Ecto neural progenitor cell (in vitro differentiated cells): ENCODE results near the gene RCAN3.
"Not testable (repeated sequence)": the region's sequence is repeated elsewhere in the genome, so short reads cannot be mapped to it uniquely, and the experiment has no call there.

ENCODE experiments used
- DNase-seq: peaks from one replicate; pipeline ENCODE4 v3.0.0-alpha.2; 2018; ENCODE audit warnings: low spot score

RCAN3 gene

DNA sequence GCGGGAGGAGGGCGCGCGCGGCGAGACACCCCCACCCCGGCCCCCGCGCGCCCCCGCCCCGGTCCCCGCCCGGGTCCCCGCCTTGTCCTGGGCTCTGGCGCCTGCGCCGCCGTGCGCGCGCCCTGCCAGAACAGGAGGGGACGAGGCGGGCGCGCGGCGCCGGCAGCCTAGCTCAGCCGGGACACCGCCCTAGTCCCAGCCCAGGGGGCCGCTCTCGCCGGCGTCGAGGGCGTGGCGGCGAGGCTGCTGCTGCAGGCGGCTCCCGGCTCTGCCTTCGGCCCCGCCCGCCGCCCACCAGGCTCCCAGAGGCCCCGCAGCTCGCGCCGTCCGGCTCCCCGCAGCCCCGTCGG is at the start of gene RCAN3:
TSS of gene RCAN3 (plus strand) at position 128 of the 350 bp plus-strand sequence. CDS start 11,537 bp downstream, outside the sequence.
- peak; percentile 88 for DNase-seq

DNA sequence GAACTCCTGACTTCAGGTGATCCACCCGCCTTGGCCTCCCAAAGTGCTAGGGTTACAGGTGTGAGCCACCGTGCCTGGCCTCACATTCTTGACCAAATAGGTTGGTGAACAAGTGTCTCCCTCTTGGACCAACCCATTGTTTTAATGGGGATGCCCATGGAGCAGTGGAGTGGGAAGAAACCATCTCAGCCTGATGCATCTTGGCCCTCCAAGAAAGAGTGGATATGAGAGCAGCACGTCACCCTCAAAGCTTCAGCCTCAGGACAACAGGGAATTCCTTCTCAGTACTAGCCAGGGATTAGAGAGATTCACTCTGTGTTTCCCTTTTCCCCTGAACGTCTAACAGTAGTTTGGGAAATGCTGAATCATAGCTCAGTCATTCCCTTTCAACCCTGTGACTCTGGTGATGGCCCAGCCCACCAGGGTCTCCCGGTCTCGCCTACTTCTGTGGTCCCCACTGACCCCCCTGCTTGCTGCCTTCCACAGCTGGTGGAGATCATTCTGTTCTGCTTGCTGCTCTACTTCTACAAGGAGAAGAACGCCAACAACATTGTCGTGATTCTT is 49.6 kb upstream of the RCAN3 start:
- DNase-seq, result no peak

DNA sequence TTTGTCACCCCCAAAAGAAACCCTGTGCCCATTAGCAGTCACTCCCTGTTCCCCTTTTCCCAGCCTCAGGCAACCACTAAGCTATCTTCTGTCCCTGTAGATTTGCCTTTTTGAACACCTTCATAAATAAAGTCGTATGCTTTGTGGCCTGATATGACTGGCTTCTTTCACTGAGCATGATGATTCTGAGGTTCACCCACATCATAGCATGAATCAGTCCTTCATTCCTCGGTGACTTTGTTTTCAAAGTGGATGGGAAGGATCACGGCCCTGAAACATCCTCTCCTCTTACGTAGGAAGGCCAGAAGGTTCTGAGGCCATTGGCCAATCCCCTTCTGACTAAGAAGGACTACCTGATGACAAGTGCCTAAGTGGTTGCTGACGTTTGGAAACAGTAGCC is 48.0 kb upstream of the RCAN3 start:
- DNase-seq, result no peak

DNA sequence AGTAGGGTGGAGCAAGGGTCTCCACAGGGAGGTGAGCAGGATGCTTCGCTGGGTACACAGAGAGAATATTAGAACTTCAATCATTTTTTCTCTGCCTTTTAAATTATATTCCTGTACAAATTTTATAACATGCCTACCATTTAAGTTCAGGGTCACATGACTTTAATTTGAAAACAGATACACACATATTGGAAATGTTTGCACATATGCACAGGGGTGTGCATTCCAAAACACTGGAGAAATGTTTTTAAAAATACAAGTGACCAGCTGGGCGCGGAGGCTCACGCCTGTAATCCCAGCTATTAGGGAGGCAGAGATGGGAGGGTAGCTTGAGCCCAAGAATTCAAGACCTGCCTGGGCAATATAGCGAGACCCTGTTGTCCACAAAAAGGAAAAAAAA is 47.4 kb upstream of the RCAN3 start:
- DNase-seq, result no peak

DNA sequence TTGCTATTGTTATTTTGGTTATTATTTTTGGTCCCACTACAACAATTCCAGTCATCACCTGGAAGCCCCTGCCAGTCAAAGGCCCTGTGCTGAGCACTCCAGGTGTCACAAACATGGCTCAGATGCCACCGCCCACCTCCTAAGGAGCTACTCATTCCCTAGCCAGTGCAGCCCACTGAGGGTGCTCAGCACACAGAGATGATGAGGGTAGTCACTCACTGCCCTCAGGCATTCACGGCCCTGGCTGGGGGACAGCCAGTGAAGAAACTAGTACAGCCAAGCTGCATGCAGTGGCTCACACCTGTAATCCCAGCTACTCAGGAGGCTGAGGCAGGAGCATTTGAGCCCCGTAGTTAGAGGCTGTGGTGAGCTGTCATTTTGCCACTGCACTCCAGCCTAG is 44.8 kb upstream of the RCAN3 start:
- no peak for DNase-seq

DNA sequence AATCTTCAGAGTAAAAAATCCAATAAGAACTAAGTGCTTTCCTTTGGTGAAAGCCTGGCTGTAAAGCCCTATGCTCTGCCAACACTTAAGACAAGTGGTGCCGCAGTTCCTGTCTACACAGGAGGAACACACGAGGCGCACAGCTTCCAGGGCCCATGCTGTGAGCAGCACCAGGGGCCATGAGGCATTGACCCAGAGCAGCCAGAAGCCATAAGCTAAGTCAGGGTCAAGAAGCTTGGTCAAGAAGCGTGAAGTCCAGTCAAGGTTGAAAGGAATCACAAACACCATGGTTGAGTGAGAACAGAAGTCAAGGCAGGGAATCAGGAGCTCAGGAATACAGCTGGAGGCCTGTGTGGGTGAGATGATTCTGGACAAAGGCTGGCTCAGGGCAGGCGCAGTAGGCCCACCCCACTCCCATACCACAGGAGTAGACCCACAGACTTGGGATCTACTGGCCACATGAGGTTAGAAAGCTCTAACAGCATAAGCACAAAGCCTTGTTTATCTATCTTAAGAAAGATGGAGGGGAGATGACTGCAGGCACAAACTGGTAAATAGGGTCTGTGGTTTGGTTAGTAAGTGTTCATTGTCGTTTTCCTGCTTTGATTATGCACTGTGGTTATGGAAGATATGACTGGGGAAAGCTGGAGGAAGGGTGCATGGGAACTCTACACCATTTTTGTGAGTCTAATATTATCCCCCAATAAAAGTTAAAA is 42.9 kb upstream of the RCAN3 start:
- DNase-seq, result no peak

DNA sequence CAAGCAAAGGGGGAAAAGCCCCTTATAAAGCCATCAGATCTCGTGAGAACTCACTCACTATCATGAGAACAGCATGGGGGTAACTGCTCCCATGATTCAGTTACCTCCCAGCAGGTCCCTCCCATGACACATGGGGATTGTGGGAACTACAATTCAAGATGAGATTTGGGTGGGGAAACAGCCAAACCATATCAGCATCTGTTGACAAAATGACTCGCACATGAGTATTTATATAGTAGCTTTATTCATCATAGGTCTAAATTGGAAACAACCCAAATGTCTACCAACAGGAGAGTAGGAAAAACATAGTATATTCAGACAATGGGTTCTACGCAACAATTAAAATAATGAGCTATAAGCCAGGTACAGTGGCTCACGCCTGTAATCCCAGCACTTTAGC is 40.5 kb upstream of the RCAN3 start:
- DNase-seq, result not testable (repeated sequence)

DNA sequence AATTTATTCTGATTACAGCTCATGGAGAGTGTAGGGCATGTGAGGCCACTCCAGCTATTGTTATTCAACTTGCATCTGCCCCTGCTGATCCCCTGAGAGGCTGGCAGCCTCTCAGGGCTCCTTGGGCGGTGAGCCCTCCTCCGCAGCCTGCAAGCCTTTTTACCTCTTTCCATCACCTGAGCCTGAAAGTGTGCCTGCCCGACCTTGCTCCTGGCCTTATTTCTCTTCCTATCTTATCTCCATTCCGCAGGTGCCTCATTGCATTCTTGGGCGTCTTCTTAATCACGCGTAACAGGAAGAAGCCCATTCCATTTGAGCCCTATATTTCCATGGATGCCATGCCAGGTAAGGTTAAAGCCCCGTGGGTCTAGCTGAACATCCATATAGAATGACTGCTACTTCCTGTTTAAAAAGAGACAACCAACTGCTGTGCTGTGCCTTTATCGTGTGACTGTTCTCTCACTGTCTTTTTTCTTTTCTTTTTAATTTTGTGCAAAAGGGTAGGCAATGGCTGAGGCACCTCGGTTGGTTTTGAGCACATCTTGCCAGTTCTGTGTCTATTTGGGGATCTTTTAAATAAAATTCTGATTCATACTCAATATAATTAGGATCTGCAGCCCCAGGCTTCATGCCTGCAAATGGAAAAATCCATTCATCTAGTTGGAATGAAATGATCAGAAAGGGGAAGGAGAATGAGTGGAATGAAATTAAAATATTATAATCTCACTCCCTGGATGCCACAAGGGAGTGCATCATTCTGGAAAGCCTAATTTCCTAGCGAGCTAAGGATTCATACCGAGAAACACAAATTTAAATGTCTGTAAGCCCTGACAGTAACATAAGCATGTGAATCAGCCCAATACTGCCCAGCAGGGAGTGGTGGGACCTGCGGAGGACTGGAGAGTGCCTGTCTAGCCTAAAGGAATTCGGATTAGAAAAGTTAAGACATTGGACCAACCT is 38.6 kb upstream of the RCAN3 start:
- DNase-seq, result no peak

DNA sequence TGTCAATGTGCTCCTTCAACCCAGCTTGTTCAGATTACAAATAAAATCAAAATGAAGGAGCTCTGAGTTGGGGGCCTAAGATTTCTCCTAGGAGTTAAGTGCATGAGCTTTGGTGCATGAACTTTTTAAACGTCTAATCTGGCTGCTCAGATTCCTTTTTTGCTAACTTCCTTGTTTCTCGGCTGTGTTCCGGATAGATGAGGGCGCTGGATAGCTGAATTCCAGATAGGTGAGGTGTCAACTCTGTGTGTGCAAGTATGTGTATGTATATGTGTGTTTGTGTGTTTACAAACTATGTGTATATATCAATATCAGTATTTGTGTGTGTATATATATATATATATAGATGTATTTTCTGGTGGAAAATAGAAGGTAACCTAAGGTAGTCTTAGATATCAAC is 37.5 kb upstream of the RCAN3 start:
- no peak for DNase-seq

DNA sequence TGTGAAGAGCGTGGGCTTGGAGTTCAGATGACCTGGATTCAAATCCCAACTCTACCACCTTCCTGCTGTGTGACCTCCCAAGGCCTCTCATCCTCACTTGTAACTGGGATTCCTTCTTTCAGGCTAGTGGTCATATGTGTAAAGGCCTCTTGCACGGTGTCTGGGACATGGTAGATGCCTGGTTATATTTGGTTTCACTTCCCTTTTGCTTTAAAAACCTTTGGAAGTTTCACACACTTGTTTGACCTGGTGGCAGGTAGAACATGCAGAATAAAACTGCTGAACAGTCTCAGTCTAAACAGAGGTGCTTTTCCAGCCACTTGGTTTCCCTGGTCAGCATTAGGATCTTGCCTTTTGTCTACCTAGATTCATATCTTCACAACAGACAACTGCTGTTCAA is 37.0 kb upstream of the RCAN3 start:
- DNase-seq, result no peak

DNA sequence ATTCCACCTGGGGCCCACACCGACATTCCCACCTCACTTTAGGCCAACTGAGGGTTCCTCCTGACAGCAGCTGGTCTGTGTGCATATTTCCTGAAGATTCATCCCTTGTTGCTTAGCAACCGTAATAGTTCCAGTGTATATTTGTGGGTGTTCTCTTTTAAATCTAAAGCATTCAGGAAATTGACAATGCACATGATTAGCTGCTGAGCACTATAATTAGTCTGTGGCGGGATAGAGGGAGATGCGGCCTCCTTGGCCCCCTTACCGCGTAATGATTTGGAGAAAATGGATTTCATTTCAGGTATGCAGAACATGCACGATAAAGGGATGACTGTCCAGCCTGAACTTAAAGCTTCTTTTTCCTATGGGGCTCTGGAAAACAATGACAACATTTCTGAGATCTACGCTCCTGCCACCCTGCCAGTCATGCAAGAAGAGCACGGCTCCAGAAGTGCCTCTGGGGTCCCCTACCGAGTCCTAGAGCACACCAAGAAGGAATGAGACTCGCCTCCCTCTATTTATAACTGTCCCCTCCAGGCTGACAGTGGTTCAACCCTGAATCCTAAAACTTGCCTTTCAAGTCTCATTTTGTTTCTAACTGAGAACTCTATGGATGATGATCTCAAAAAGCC is 33.8 kb upstream of the RCAN3 start:
- no peak for DNase-seq

DNA sequence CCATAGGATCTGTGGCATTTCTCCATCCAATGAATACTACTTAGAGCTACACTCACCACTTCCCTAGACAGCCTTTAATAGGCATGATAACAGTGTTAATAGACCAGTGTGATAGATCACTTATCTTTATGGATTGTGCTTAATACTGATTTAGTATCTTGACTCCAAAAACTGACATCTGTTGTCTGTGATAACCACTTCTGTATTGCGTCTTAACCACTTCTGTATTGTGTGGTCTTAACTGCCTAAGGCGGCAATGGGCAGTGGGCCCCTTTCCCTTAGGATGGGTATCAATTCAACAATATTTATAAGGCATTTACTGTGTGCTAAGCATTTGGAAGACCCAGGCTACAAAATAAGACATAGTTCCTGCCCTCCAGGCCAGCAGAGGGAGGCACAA is 32.0 kb upstream of the RCAN3 start:
- no peak for DNase-seq

DNA sequence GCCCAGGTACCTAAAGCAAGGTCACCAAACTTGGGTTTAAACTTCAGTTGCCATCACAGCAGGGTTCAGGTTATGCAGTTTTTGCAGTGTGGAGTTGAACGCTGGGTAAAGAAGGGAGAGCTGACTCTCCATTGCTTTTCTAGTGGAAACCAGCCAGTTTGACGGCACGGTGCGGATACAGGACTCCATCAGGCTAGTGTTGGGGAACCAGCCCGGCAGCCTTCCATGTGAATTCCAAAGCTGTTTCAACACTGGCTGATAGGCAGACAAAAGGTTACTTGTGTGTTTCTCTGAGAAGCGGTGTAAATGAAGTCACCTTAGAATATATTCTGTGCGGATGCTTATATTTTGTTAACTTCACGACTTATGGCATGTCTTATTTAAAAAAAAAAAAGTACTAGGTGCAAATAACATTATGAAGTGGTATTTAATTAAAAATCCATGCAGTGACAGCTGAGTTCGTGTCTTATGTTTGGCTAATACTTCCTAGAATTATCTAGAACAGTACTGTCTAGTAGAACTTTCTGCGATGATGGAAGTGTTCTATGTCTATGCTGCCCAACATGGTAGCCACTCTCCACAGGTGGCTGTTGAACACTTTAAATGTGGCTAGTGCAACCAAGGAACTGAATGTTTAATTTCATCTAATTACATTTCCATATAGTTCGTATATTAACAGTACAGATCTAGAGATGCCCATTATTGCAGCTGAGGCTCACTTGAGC is 29.9 kb upstream of the RCAN3 start:
- DNase-seq, result no peak

DNA sequence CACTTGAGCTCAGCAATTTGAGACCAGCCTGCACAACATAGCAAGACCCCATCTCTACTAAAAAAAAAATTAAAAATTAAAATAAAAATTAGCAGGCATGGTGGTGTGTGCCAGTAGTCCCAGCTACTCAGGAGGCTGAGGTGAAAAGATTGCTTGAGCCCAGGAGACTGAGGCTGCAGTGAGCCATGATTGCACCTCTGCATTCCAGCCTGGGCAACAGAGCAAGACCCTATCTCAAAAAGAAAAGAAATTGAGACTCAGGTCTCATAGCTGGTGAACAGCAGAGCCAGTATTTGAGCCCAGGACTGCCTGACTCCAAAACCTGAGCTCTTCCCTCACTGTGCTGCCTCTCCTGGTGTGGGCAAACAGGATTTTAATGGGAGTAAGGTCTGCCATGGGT is 28.4 kb upstream of the RCAN3 start:
- DNase-seq, result no peak

DNA sequence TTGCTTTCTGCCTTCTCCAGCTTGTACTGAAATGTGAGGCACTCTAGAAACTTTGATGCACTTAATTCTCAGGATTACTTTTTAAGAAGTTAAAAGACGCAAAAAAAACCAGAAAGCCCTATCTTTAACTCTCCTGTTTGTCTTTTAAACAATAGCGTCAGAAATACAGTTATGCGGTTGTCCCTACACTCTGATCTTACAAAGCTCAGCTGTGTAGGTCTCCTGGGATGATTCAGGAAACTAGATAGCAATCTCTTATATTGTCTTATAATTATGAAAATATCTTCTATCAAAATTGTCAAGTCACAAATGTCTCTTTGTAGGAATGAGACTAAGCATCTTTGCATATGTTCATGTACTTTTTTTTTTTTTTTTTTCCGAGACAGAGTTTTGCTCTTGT is 26.9 kb upstream of the RCAN3 start:
- no peak for DNase-seq

DNA sequence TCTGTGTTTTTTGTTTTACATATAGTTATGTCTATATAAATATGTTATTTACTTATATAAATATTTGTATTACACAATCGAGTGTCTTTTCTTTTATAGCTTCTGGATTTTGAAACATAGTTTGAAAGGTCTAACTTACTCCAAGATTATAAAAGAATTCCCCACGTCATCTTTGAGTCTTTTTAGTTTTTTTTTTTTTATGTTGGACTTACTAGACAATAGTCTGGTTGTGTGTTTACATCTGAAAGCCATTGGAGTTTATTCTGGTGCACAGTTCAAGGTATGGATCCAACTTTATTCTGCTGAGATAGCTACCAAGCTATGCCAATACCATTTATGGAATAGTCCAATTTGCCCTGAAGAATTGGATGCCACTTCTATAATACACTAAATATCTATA is 26.1 kb upstream of the RCAN3 start:
- no peak for DNase-seq

DNA sequence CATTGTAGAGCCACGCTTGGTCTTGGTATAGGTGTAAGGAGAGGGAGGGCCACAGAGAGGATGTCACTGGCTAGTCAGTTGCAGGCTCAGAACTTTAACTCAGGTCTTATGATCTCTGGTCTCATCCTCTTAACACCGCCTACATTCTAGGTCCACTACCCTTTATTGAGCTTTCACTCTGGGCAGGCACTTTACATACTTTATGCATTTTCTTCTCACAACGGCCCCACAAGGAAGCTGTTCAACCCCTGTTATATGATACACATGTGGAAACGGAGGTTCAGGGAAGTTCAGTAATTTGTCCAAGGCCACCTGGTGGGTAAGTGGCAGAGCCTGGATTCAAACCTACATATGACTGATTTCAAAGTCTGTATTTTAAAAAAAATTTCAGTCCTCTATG is 25.3 kb upstream of the RCAN3 start:
- no peak for DNase-seq

DNA sequence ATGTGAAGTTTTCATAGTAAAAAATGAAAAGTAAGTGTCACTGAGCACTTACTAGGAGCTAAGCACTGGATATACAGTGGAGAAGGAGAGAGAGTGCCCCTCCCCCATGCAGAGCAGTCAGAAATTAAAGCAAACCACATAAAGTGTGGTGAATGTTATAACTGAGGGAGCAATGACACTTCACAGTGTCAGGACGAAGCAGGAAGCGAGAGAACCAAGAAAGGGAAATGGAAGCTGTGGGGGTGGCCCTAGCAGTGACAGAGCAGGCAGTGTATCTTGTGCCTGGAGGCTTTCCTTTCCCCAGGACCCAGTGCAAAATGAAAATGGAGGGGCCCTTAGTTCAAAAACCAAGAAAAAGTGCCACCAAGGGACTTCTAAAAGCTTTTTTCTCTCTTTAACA is 21.5 kb upstream of the RCAN3 start:
- no peak for DNase-seq

DNA sequence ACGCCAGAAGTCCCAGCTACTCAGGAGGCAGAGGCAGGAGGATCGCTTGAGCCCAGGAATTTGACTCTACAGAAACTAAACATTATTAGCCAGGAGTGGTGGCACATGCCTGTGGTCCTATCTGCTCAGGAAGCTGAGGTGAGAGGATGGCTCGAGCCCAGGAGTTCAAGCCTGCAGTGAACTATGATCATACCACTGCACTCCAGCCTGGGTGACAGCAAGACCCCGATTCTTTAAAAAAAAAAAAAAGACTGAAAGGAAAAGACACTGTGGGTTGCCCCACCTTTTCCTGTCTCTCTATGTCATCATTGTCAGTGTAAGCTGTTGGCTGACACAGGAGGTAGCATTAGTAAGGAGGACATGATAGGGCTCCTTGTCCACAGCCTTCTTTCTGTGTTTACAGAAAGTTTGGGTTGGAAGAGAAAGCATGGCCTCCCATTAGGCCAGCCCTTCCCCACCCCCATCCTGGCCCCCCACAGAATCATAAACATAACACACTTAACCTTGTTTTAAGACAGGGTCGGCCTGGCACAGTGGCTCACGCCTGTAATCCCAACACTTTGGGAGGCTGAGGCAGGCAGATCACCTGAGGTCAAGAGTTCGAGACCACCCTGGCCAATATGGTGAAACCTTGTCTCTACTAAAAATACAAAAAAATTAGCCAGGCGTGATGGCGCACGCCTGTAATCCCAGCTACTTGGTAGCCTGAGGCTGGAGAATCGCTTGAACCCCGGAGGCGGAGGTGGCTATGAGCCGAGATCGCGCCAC is 20.6 kb upstream of the RCAN3 start:
- DNase-seq, result no peak

DNA sequence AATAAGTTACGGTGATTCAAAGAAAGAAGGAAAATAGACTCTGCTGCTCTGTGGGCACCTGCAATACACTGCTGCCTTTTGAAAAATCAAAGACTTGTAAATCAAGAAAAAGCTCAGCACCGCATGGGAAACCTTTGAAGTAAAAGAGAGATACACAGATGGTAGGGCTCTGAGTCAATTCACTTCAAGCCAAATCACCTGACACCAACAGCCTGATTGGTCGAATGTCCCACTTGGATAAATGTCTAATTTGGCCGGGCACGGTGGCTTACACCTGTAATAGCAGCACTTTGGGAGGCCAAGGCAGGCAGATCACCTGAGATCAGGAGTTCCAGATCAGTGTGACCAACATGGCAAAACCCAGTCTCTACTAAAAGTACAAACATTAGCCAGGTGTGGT is 19.2 kb upstream of the RCAN3 start:
- DNase-seq, result no peak

DNA sequence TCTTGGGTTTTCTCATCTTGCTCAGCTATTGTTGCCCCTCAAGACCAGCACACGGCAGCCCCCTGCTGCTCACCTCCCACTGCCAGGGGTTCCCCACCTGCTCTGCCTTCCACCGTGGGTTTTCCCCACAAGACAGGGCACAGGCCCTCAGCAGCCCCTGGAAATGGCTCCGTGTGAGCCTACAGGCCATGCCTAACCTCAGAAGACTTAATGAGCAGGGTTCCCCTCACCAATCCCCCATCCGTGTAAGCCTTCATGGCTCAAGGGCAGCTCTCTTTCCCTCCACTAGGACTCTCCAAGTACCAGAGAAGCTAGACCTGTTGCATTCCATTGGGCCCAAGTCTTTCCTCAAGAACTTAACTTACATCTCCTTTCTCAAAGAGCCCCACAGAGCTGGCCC is 18.4 kb upstream of the RCAN3 start:
- no peak for DNase-seq
